ENCODE data around the gene SYNRG. TPM values are rescaled to one million over a fixed set of nuclear protein-coding genes. Genes with fewer than 3 reads are reported as not detected.
A peak's percentile ranks its signal among the peaks of the same experiment; 100 is the strongest.

The SYNRG gene
- total RNA-seq, 3 donors from 2014 or later (not counting 1 experiment from before 2014, with no cell fraction given): 82.1 to 137 (median 88.2) TPM

GRCh38 chr17:37545486-37545885 lies 63.7 kb downstream of the SYNRG start:
- H3K27ac ChIP-seq (ENCODE audit: low read length): no peak overlapping the region
- Mint-ChIP-seq H3K9me3 (no peaks in the 10 kb centered on the region), H3K4me3 (no peak overlapping the region), H3K27me3 (ENCODE audit: low read depth in 2 of 2) (no peaks in the 10 kb centered on the region), H3K36me3 (peaks cover 8% of the 10 kb centered on the region), H3K27ac (no peak overlapping the region), H3K4me1 (peaks cover 23 to 25% of the 10 kb centered on the region in 2 donors)
- H3K27me3 ChIP-seq (ENCODE audit: control insufficient read depth, insufficient read depth, low read length): no peaks in the 10 kb centered on the region
- peaks cover 69% of the 10 kb centered on the region for H3K36me3 ChIP-seq (ENCODE audit: control insufficient read depth, insufficient read depth, low read length)
- intact Hi-C loops (cut with micrococcal nuclease): loop anchor here (5.0 kb wide), 1 partner anchor 62 kb away; the partner anchor contains the start of gene SYNRG
- TF ChIP-seq, protein P1, sequence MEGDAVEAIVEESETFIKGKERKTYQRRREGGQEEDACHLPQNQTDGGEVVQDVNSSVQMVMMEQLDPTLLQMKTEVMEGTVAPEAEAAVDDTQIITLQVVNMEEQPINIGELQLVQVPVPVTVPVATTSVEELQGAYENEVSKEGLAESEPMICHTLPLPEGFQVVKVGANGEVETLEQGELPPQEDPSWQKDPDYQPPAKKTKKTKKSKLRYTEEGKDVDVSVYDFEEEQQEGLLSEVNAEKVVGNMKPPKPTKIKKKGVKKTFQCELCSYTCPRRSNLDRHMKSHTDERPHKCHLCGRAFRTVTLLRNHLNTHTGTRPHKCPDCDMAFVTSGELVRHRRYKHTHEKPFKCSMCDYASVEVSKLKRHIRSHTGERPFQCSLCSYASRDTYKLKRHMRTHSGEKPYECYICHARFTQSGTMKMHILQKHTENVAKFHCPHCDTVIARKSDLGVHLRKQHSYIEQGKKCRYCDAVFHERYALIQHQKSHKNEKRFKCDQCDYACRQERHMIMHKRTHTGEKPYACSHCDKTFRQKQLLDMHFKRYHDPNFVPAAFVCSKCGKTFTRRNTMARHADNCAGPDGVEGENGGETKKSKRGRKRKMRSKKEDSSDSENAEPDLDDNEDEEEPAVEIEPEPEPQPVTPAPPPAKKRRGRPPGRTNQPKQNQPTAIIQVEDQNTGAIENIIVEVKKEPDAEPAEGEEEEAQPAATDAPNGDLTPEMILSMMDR (IDR thresholded peaks at IDR 0.05): no peak
- ATAC-seq (no peak), DNase-seq (no peak)
- no peaks in the 10 kb centered on the region for H3K9me3 ChIP-seq (ENCODE audit: control insufficient read depth, insufficient read depth, low read length)
- H3K4me1 ChIP-seq (ENCODE audit: control insufficient read depth, insufficient read depth, low read length): no peaks in the 10 kb centered on the region
- 100% methylated on average over 1 of the region's 2 CpGs for whole genome bisulfite sequencing (ENCODE audit: insufficient coverage)
- no peak overlapping the region for H3K4me3 ChIP-seq (ENCODE audit: low read length)

DNA sequence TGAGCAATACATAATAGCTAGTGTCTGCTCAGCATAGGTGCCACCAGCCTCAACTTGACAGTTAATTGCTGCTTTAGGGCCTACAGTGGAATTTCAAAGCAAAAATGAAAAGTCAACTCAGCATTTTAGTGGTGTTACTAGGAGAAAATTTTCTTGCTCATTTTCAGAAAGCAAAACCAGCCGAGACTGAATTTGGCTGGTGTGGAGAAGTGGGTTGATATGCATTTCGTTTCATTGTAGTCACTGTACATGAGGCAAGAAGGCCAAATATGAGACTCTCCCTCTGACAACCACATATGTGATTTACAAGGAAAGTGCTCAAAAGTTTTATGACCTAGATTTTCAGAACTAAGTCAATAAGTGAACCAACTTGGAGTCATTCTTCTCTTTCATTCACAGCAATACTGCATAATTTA lies 65.6 kb downstream of the SYNRG start:
- DNase-seq: no peak
- H3K9me3 ChIP-seq (ENCODE audit: control insufficient read depth, insufficient read depth, low read length): no peaks in the 10 kb centered on the region
- peaks cover 76% of the 10 kb centered on the region for H3K36me3 ChIP-seq (ENCODE audit: control insufficient read depth, insufficient read depth, low read length)
- H3K4me3 Mint-ChIP-seq: no peak overlapping the region
- TF ChIP-seq, protein P1 (IDR thresholded peaks at IDR 0.05): no peak
- H3K36me3 Mint-ChIP-seq: peaks cover 8% of the 10 kb centered on the region
- H3K4me1 ChIP-seq (ENCODE audit: control insufficient read depth, insufficient read depth, low read length): no peaks in the 10 kb centered on the region
- H3K27ac Mint-ChIP-seq: no peak overlapping the region
- intact Hi-C loops (cut with micrococcal nuclease): no loop called here
- H3K27me3 Mint-ChIP-seq (ENCODE audit: low read depth in 2 of 2): no peaks in the 10 kb centered on the region
- no peak overlapping the region for H3K27ac ChIP-seq (ENCODE audit: low read length)
- ATAC-seq: no peak
- WGBS (ENCODE audit: insufficient coverage): 71% methylated on average over 2 of the region's 2 CpGs
- H3K9me3 Mint-ChIP-seq: no peaks in the 10 kb centered on the region
- H3K4me3 ChIP-seq (ENCODE audit: low read length): no peak overlapping the region
- H3K27me3 ChIP-seq (ENCODE audit: control insufficient read depth, insufficient read depth, low read length): no peaks in the 10 kb centered on the region
- peaks cover 15 to 17% of the 10 kb centered on the region in 2 donors for H3K4me1 Mint-ChIP-seq

- H3K4me1 ChIP-seq (ENCODE audit: control insufficient read depth, insufficient read depth, low read length): no peaks in the 10 kb centered on the region
- Mint-ChIP-seq H3K9me3 (no peaks in the 10 kb centered on the region), H3K4me1 (peaks cover 13 to 16% of the 10 kb centered on the region in 2 donors), H3K4me3 (no peak overlapping the region), H3K36me3 (peaks cover 19% of the 10 kb centered on the region), H3K27ac (peak overlapping the region in 1 of 2 donors; percentile 60), H3K27me3 (ENCODE audit: low read depth in 2 of 2) (no peaks in the 10 kb centered on the region)
- peaks cover 85% of the 10 kb centered on the region for H3K36me3 ChIP-seq (ENCODE audit: control insufficient read depth, insufficient read depth, low read length)
- no peak overlapping the region for H3K27ac ChIP-seq (ENCODE audit: low read length)
- ATAC-seq (no peak), DNase-seq (no peak)
- WGBS (ENCODE audit: insufficient coverage): 98% methylated on average over 9 of the region's 9 CpGs
- H3K9me3 ChIP-seq (ENCODE audit: control insufficient read depth, insufficient read depth, low read length): no peaks in the 10 kb centered on the region
- TF ChIP-seq, protein P1 (IDR thresholded peaks at IDR 0.05): no peak
- intact Hi-C loops (cut with micrococcal nuclease): no loop called here
- no peaks in the 10 kb centered on the region for H3K27me3 ChIP-seq (ENCODE audit: control insufficient read depth, insufficient read depth, low read length)
- no peak overlapping the region for H3K4me3 ChIP-seq (ENCODE audit: low read length)
Measured at GRCh38 chr17:37541880-37542660, 67.1 kb downstream of the SYNRG start.
